ENCODE data around the gene GPR50.

GRCh38 chrX:151175283-151176062, 911 bp upstream of the GPR50 start:
- TF ChIP-seq CTCF (IDR thresholded peaks at IDR 0.05): no peak
- no peak for TF ChIP-seq POLR2AphosphoS5 (IDR thresholded peaks at IDR 0.05)
- TF ChIP-seq POLR2A (IDR thresholded peaks at IDR 0.05): no peak

Data from prostate gland (tissue), 2 donors.